ENCODE measurements around the gene ZNF33B. TPM values are rescaled to one million over a fixed set of nuclear protein-coding genes. Genes with fewer than 3 reads are reported as not detected.

Gene ZNF33B
- total RNA-seq, 2 donors from 2014 or later: 27.0 to 82.5 TPM

GRCh38 chr10:42652858-42653257 lies 14.5 kb upstream of the ZNF33B start:
- Histone ChIP-seq H3K9me3 (no peaks in the 10 kb centered on the region), H3K36me3 (replicated peaks in 1 of 2; ENCODE audit: insufficient read depth in 1 of 2, low read depth in 2 of 2) (no peaks in the 10 kb centered on the region), H3K4me1 (peaks cover 39% of the 10 kb centered on the region), H3K27me3 (no peaks in the 10 kb centered on the region), H3K27ac (peak overlapping the region; percentile 53 to 85 (median 62)), H3K4me3 (no peak overlapping the region)
- DNase-seq: no peak
- TF ChIP-seq CTCF (IDR thresholded peaks at IDR 0.05): no peak
- intact Hi-C loops (cut with DNase I): no loop called here
- 19 to 27% methylated on average over 2 of the region's 2 CpGs for WGBS, 2 donors
- peak; percentile 70 for ATAC-seq

- no peak overlapping the region for H3K4me3 ChIP-seq
- intact Hi-C loops (cut with DNase I): no loop called here
- H3K27me3 ChIP-seq: no peaks in the 10 kb centered on the region
- no peaks in the 10 kb centered on the region for H3K36me3 ChIP-seq (replicated peaks in 1 of 2; ENCODE audit: insufficient read depth in 1 of 2, low read depth in 2 of 2)
- DNase-seq (no peak), ATAC-seq (no peak)
- WGBS, 2 donors: 87 to 93% methylated on average over 4 of the region's 4 CpGs
- no peak overlapping the region for H3K27ac ChIP-seq
- H3K4me1 ChIP-seq: peaks cover 62% of the 10 kb centered on the region
- no peaks in the 10 kb centered on the region for H3K9me3 ChIP-seq
- TF ChIP-seq CTCF (IDR thresholded peaks at IDR 0.05) (no peak), POLR2A (IDR thresholded peaks at IDR 0.05) (no peak)
These were observed 12.0 kb upstream of the ZNF33B start for GRCh38 chr10:42650374-42650773.

GRCh38 chr10:42648512-42648911 lies 10.1 kb upstream of the ZNF33B start:
- no peak for ATAC-seq
- WGBS, 2 donors: 76 to 87% methylated on average over 2 of the region's 2 CpGs
- no peak overlapping the region for H3K4me3 ChIP-seq

GRCh38 chr10:42646687-42647640 lies 8.6 kb upstream of the ZNF33B start:
- H3K9me3 ChIP-seq: no peaks in the 10 kb centered on the region
- no peaks in the 10 kb centered on the region for H3K27me3 ChIP-seq
- H3K4me1 ChIP-seq: peaks cover 49% of the 10 kb centered on the region
- peak overlapping the region; percentile 76 to 89 (median 83) for H3K27ac ChIP-seq
- intact Hi-C loops (cut with DNase I): no loop called here
- no peaks in the 10 kb centered on the region for H3K36me3 ChIP-seq (replicated peaks in 1 of 2; ENCODE audit: insufficient read depth in 1 of 2, low read depth in 2 of 2)
- ATAC-seq (peak; percentile 68), DNase-seq (peak in 3 of 4 donors; percentile 70 to 78 (median 71))
- no peak for TF ChIP-seq POLR2A (IDR thresholded peaks at IDR 0.05)
- TF ChIP-seq CTCF (IDR thresholded peaks at IDR 0.05): no peak
- 65 to 66% methylated on average over 11 of the region's 11 CpGs for WGBS, 2 donors
- no peak overlapping the region for H3K4me3 ChIP-seq

More at GRCh38 chr10:42648512-42648911, 10.1 kb upstream of the ZNF33B start:
- no peaks in the 10 kb centered on the region for H3K27me3 ChIP-seq
- intact Hi-C loops (cut with DNase I): no loop called here
- DNase-seq: no peak
- H3K9me3 ChIP-seq: no peaks in the 10 kb centered on the region
- peaks cover 57% of the 10 kb centered on the region for H3K4me1 ChIP-seq
- no peak overlapping the region for H3K27ac ChIP-seq
- H3K36me3 ChIP-seq (replicated peaks in 1 of 2; ENCODE audit: insufficient read depth in 1 of 2, low read depth in 2 of 2): no peaks in the 10 kb centered on the region
- TF ChIP-seq CTCF (IDR thresholded peaks at IDR 0.05) (no peak), POLR2A (IDR thresholded peaks at IDR 0.05) (no peak)

Measured in body of pancreas (tissue), 4 donors.